Breast epithelium (tissue), 3 donors: Measurements from ENCODE around the gene WWOX.
A peak's percentile ranks its signal among the peaks of the same experiment; 100 is the strongest.

Experiments used
- POLR2A ChIP-seq: fragments of 450-650 bp; IDR thresholded peaks from one replicate; pipeline ENCODE4 v1.6.1; 2016; ENCODE audit warnings: antibody characterized with exemption, mild to moderate bottlenecking, moderate library complexity
- POLR2AphosphoS5 ChIP-seq, 3 donors: sonication (generic); formaldehyde crosslinking; IDR thresholded peaks; one replicate each; pipeline ENCODE4 v1.6.1; 2017; ENCODE audit warnings: antibody characterized with exemption in 3 of 3
- TF ChIP-seq, protein P1 (sequence below), 3 donors: fragments of 450-650 bp; IDR thresholded peaks; one replicate each; pipeline ENCODE4 v1.5.1; 2016 to 2017; ENCODE audit warnings: antibody characterized with exemption in 3 of 3, mild to moderate bottlenecking in 3 of 3, moderate library complexity in 3 of 3

DNA sequence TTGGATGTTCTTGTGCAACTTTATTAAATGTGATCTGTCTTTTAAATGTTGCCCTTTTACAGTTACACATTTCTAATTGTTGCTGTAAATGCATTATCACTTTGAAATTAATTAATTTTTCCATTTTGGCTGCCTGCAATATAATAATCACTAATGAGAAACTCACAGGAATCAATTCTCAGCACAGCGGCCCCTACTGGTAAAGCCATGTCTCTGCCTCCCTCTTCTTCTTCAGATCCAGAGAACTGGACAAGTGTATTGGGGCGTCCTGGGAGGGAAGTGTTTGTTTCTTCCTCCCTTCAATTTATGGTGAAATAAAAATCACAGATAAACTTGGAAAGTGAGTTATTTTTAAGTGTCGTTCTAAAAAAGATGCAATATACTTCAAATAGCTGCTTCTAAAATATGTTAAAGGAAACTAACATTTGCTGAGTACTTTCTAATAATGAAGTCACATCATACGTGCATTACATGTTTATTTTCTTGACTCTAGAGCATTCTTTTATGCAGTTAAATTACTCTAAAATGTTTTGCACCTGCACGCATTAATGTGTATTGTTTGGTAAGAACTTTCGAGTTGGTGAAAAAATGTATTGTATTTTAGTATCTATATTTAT lies 338.0 kb downstream of the WWOX start:
- TF ChIP-seq POLR2AphosphoS5 (IDR thresholded peaks at IDR 0.05) (no peak), POLR2A (no peak)
- TF ChIP-seq, protein P1, sequence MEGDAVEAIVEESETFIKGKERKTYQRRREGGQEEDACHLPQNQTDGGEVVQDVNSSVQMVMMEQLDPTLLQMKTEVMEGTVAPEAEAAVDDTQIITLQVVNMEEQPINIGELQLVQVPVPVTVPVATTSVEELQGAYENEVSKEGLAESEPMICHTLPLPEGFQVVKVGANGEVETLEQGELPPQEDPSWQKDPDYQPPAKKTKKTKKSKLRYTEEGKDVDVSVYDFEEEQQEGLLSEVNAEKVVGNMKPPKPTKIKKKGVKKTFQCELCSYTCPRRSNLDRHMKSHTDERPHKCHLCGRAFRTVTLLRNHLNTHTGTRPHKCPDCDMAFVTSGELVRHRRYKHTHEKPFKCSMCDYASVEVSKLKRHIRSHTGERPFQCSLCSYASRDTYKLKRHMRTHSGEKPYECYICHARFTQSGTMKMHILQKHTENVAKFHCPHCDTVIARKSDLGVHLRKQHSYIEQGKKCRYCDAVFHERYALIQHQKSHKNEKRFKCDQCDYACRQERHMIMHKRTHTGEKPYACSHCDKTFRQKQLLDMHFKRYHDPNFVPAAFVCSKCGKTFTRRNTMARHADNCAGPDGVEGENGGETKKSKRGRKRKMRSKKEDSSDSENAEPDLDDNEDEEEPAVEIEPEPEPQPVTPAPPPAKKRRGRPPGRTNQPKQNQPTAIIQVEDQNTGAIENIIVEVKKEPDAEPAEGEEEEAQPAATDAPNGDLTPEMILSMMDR (IDR thresholded peaks at IDR 0.05): peak; percentile 50 to 62 (median 53)
